Pancreas (tissue), 10 donors: ENCODE results near the gene PJA2. TPM values are rescaled to one million over a fixed set of nuclear protein-coding genes. Genes with fewer than 3 reads are reported as not detected.

Experiments
- ATAC-seq, 4 donors: fragments of 200-7000 bp; cut with Tn5 transposase; one replicate each; pipeline versions ENCODE4 v1.8.0 to v1.9.1; 2020; ENCODE audit warnings: mild to moderate bottlenecking in 4 of 4, moderate library complexity in 4 of 4
- DNase-seq, 6 donors: peaks; one replicate each; pipeline ENCODE4 v3.0.0-alpha.2; 2020
- FAIRE-seq: peaks from 2 replicates; lab custom pipeline; 2012; peaks lifted over from hg19 to GRCh38; lab: Jason Lieb, UNC
- H3K27ac ChIP-seq, 4 donors: fragments of 200-600 bp; sonication (generic); 1 replicate in 3 of 4; 2 replicates in 1 of 4; pipeline versions ENCODE4 v1.5.0 to v1.8.0; 2020
- H3K27me3 ChIP-seq, 4 donors: fragments of 200-600 bp; one replicate each; pipeline ENCODE4 v1.8.0; 2021
- H3K36me3 ChIP-seq, 3 donors: fragments of 200-600 bp; sonication (generic) in 1 of 3; one replicate each; pipeline versions ENCODE4 v1.5.0 to v1.8.0; 2020 to 2021
- H3K4me1 ChIP-seq, 3 donors: fragments of 200-600 bp; one replicate each; pipeline ENCODE4 v1.8.0; 2021
- H3K4me3 ChIP-seq, 4 donors: fragments of 200-600 bp; sonication (generic) in 2 of 4; one replicate each; pipeline versions ENCODE4 v1.5.0 to v1.8.0; 2020 to 2021
- H3K9me3 ChIP-seq, 4 donors: fragments of 200-600 bp; one replicate each; pipeline ENCODE4 v1.8.0; 2021
- CTCF ChIP-seq, 4 donors: fragments of 200-600 bp; sonication (generic) in 3 of 4; IDR thresholded peaks; one replicate each; pipeline versions ENCODE4 v1.5.0 to v1.8.0; 2021; ENCODE audit warnings: antibody characterized with exemption in 4 of 4
- WGBS, 2 donors: extraction: QIAGEN DNeasy Blood & Tissue Kit; methylation state at CpG; one replicate each; pipeline ENCODE4 v1.1.7; 2013; 5-methylcytosine and 5-hydroxymethylcytosine counted together
- intact Hi-C, 3 donors: fragments of 100-400 bp; cut with DNase I; formaldehyde crosslinking; loops; one replicate each; pipeline versions ENCODE4 v1.11.1 to v1.14.2; 2022
- polyA plus RNA-seq, 2 donors: library from polyadenylated mRNA; stranded (reverse); fragments of 200-250 nt; gene quantifications; one replicate each; pipeline ENCODE4 v1.2.3, GENCODE V29; 2013
- total RNA-seq, 6 donors: library from RNA; stranded (reverse); fragmentation: NEBNext Ultra II Directional in 4 of 6; extraction: Animal tissue kit (Norgen Biotek cat#: 25700) in 4 of 6; gene quantifications; one replicate each; pipeline versions ENCODE4 v1.2.1 to v1.2.4, GENCODE V29; 2021 to 2023
- donor health status: healthy with polysubstance abuse.
- donor health status: DM: no; HTN: no; CAD: no; lungs with moderate emphysema.
- donor health status: DM: no; HTN: no; CAD: no.
- donor health status: control.
- donor health status: control.
- donor health status: Bipolar disorder and iron deficiency.
- donor health status: DM: yes; HTN: yes; CAD: no.
- donor health status: DM: no; HTN: no; CAD: no.
- donor health status: DM: no; HTN: no; CAD: no.
- donor health status: DM: yes; HTN: yes; CAD: no.

Gene PJA2
- total and polyA plus RNA-seq, 8 donors: 10.4 to 49.7 (median 31.1) TPM

GRCh38 chr5:109300367-109300766 is 109.4 kb downstream of the PJA2 start:
- Histone ChIP-seq H3K4me1 (no peaks in the 10 kb centered on the region), H3K4me3 (no peak overlapping the region), H3K36me3 (no peaks in the 10 kb centered on the region), H3K27me3 (no peaks in the 10 kb centered on the region), H3K27ac (no peak overlapping the region), H3K9me3 (no peaks in the 10 kb centered on the region)
- ATAC-seq: no peak
- TF ChIP-seq CTCF (IDR thresholded peaks at IDR 0.05): no peak
- no peak for DNase-seq
- 92 to 99% methylated on average over 2 of the region's 2 CpGs for WGBS, 2 donors
- no peak for FAIRE-seq
- intact Hi-C loops: no loop called here

GRCh38 chr5:109299557-109299956 is 110.2 kb downstream of the PJA2 start:
- FAIRE-seq: no peak
- no peak for ATAC-seq
- Histone ChIP-seq H3K4me1 (no peaks in the 10 kb centered on the region), H3K36me3 (no peaks in the 10 kb centered on the region), H3K27ac (no peak overlapping the region), H3K9me3 (no peaks in the 10 kb centered on the region), H3K27me3 (no peaks in the 10 kb centered on the region), H3K4me3 (no peak overlapping the region)
- TF ChIP-seq CTCF (IDR thresholded peaks at IDR 0.05): no peak
- no peak for DNase-seq
- WGBS, 2 donors: 79 to 83% methylated on average over 6 of the region's 6 CpGs
- intact Hi-C loops: no loop called here

- intact Hi-C loops: no loop called here
- DNase-seq: no peak
- no peak for ATAC-seq
- no peaks in the 10 kb centered on the region for H3K27me3 ChIP-seq
- no peak for FAIRE-seq
- H3K27ac ChIP-seq: no peak overlapping the region
- no peak overlapping the region for H3K4me3 ChIP-seq
- no peak for TF ChIP-seq CTCF (IDR thresholded peaks at IDR 0.05)
- H3K9me3 ChIP-seq: no peaks in the 10 kb centered on the region
- no peaks in the 10 kb centered on the region for H3K4me1 ChIP-seq
- 40 to 83% methylated on average over 4 of the region's 4 CpGs for WGBS, 2 donors
- no peaks in the 10 kb centered on the region for H3K36me3 ChIP-seq
These were observed 111.0 kb downstream of the PJA2 start for GRCh38 chr5:109298794-109299193.

- no peak for ATAC-seq
- TF ChIP-seq CTCF (IDR thresholded peaks at IDR 0.05): no peak
- H3K36me3 ChIP-seq: no peaks in the 10 kb centered on the region
- no peaks in the 10 kb centered on the region for H3K4me1 ChIP-seq
- WGBS, 2 donors: 86 to 94% methylated on average over 9 of the region's 9 CpGs
- H3K27ac ChIP-seq: no peak overlapping the region
- H3K27me3 ChIP-seq: no peaks in the 10 kb centered on the region
- intact Hi-C loops: no loop called here
- no peak for FAIRE-seq
- H3K9me3 ChIP-seq: no peaks in the 10 kb centered on the region
- no peak for DNase-seq
- no peak overlapping the region for H3K4me3 ChIP-seq
These were observed 111.9 kb downstream of the PJA2 start for GRCh38 chr5:109297900-109298299.

- 92 to 97% methylated on average over 6 of the region's 6 CpGs for WGBS, 2 donors
- Histone ChIP-seq H3K4me3 (no peak overlapping the region), H3K4me1 (no peaks in the 10 kb centered on the region), H3K36me3 (no peaks in the 10 kb centered on the region), H3K27me3 (no peaks in the 10 kb centered on the region), H3K27ac (no peak overlapping the region), H3K9me3 (no peaks in the 10 kb centered on the region)
- no peak for TF ChIP-seq CTCF (IDR thresholded peaks at IDR 0.05)
- FAIRE-seq: no peak
- ATAC-seq: no peak
- DNase-seq: no peak
- intact Hi-C loops: no loop called here
These were observed 118.7 kb downstream of the PJA2 start for GRCh38 chr5:109291090-109291489.
